Measurements from ENCODE around the gene ZPBP2.

The ZPBP2 gene

DNA sequence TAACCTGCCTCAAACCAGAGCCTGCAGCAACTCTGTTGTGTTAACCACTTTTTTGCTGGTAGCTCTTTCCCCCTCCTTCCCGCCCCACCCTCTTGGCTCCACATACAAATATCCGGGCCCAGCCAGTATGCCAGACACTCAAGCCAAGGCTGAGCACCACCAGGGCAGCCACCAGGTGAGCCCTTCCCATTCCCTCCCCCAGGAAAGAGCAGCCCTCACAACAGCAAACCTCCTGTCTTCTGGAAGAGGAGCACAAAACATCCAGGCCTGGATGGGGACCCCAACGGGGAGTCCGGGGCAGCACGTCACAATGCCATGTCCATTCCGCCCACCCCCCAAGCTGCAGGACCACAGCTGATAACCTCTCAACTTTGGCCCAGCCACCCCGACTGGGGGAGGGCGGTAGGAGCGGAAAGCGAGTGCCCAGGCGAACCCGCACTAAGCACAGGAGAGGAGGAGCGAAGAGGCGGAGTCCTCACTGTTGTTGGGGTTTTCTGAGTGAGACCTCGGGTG, 58.6 kb downstream of the ZPBP2 start:
- H3K9ac ChIP-seq (ENCODE audit: low read depth, low read length): peak overlapping the region; percentile 74
- peak overlapping the region; percentile 82 for H3K27ac ChIP-seq (ENCODE audit: low read depth, low read length)
- 6% methylated on average over 15 of the region's 15 CpGs for WGBS
- H3K4me1 ChIP-seq (ENCODE audit: insufficient read depth, low read length): peaks cover 26% of the 10 kb centered on the region
- H3K36me3 ChIP-seq (ENCODE audit: insufficient read depth, low read length): peaks cover 25% of the 10 kb centered on the region
- no peaks in the 10 kb centered on the region for H3K27me3 ChIP-seq (ENCODE audit: insufficient read depth, low read length)
- H3K4me3 ChIP-seq (ENCODE audit: low read length): peak overlapping the region; percentile 87
- H3K9me3 ChIP-seq (ENCODE audit: insufficient read depth, low read depth, low read length): no peaks in the 10 kb centered on the region

Data from HUES64 (cell line).